Activated T-cell treated with anti-CD3 and anti-CD28 coated beads, Interleukin-2, amount 50 U/mL, for 72 hours (primary cell): ENCODE measurements around the gene ZNF775. TPM values are rescaled to one million over a fixed set of nuclear protein-coding genes. Genes with fewer than 3 reads are reported as not detected.

ENCODE experiments used
- ATAC-seq, 2 donors: fragments of 150-1000 bp; cut with Tn5 transposase; replicated peaks in 1 of 2; 2 replicates each; pipeline ENCODE4 v1.10.0; 2021; ENCODE audit warnings: moderate library complexity in 2 of 2, mild to moderate bottlenecking in 1 of 2
- DNase-seq, 2 donors: peaks; one replicate each; pipeline ENCODE4 v3.0.0; 2021 to 2022; ENCODE audit warnings: mixed read lengths in 1 of 2
- H3K27ac Mint-ChIP-seq: one replicate; pipeline ENCODE4 v1.8.0; 2022; ENCODE audit warnings: mild to moderate bottlenecking, moderate library complexity, mixed read lengths
- H3K27me3 Mint-ChIP-seq: one replicate; pipeline ENCODE4 v1.8.0; 2022; ENCODE audit warnings: low read depth, mixed read lengths
- H3K36me3 Mint-ChIP-seq, 2 donors: one replicate each; pipeline ENCODE4 v1.8.0; 2022; ENCODE audit warnings: mixed read lengths in 2 of 2, mild to moderate bottlenecking in 1 of 2; ENCODE audit not compliant: insufficient read depth in 2 of 2
- H3K4me1 Mint-ChIP-seq: one replicate; pipeline ENCODE4 v1.8.0; 2022; ENCODE audit warnings: low read depth, mixed read lengths
- H3K4me3 Mint-ChIP-seq, 2 donors: one replicate each; pipeline ENCODE4 v1.8.0; 2022; ENCODE audit warnings: mild to moderate bottlenecking in 2 of 2, mixed read lengths in 2 of 2, moderate library complexity in 2 of 2
- H3K9me3 Mint-ChIP-seq, 2 donors: one replicate each; pipeline ENCODE4 v1.8.0; 2022; ENCODE audit warnings: mixed read lengths in 2 of 2
- total RNA-seq, 2 donors: library from RNA; stranded (reverse); gene quantifications; one replicate each; pipeline ENCODE4 v1.2.3, GENCODE V29; 2022

ZNF775 gene
- total RNA-seq, 2 donors from 2014 or later = 6.5 to 8.2 TPM

DNA sequence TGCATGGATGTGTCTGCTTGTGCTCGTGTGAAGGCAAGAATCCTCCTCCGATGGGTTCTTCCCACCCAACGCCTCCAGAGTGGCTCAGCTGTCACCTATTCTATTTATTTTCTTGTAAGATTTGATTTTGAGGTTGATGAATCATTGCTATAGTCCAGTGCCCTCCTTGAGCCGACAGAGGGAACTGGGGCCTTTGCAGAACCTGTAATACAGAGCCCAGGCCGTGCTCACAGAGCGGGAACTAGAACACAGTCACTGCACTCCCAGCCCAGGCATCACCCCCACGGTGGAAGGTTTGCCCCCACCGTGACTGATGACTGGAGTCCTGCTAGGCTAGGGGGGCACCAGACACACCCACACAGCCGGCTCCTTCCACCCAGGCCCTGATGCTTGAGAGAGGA, 39.7 kb upstream of the ZNF775 start:
- H3K9me3 Mint-ChIP-seq = peaks cover 2 to 3% of the 10 kb centered on the region in 2 donors
- peaks cover 35% of the 10 kb centered on the region for H3K27me3 Mint-ChIP-seq
- no peak overlapping the region for H3K4me3 Mint-ChIP-seq
- ATAC-seq (no peak), DNase-seq (no peak)
- no peaks in the 10 kb centered on the region for H3K4me1 Mint-ChIP-seq
- no peak overlapping the region for H3K27ac Mint-ChIP-seq
- H3K36me3 Mint-ChIP-seq = peaks cover 7% of the 10 kb centered on the region in 2 donors

DNA sequence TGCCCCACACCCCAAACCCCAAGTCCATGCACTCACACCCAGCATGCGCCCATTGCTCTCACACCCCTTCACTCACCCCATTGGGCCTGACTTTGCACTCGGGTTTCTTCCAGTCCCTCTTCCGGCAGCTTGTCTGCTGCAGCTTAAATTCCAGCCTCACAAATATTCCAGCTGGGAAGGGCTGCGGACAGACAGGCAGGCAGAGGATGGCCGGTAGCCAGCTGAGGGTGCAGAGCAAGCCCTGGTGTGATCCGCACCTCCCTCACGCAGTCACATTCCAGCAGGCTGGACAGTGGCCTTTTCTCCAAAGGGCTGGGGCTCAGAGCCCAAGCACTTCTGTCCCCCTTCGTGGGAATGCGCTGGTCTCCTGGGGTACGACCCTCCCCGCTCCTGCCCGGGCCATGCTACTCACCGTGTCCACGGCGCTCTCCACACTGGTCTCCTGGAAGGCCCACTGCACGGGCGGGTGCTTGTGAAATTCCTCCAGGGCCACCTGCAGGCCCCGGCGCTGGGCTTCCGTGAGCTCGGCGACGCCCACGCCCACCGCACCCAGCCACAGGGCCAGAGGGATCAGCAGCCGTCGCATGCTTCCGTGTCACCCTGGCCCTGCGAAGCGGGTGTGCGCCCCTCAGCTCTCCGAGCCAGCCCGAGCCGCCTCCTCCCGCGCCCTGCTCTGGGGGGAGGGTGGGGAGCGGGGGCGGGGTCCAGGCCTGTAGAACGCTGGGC, 38.9 kb upstream of the ZNF775 start:
- peak in 1 of 2 donors; percentile 38 for DNase-seq
- no peaks in the 10 kb centered on the region for H3K4me1 Mint-ChIP-seq
- peaks cover 7% of the 10 kb centered on the region in 2 donors for H3K36me3 Mint-ChIP-seq
- H3K27me3 Mint-ChIP-seq = peaks cover 35% of the 10 kb centered on the region
- H3K4me3 Mint-ChIP-seq = no peak overlapping the region
- peaks cover 2 to 3% of the 10 kb centered on the region in 2 donors for H3K9me3 Mint-ChIP-seq
- peak; percentile 54 to 56 for ATAC-seq
- H3K27ac Mint-ChIP-seq = no peak overlapping the region

DNA sequence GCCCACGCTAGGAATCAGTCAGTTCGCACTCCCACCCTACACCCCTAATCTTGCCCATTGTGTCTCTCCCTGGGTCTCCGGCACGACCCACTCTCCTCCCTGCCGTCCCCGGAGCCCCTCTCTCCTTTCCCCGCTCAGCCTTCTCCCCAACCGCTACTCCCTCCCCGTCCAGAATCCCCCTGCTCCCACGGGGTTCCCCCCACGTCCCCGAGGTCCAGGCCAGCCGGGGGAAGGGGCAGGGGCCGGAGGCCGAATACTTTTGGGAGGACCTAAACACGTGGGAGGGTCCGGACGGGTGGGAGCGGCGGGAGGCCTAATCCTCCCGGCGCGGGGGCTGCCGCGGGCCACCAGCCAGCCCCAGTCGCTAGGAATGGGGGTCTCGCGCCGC, 38.3 kb upstream of the ZNF775 start:
- ATAC-seq (no peak), DNase-seq (no peak)
- Mint-ChIP-seq H3K4me1 (no peaks in the 10 kb centered on the region), H3K36me3 (peaks cover 7% of the 10 kb centered on the region in 2 donors), H3K27ac (no peak overlapping the region), H3K4me3 (peak overlapping the region in 1 of 2 donors; percentile 52), H3K9me3 (peaks cover 2 to 3% of the 10 kb centered on the region in 2 donors), H3K27me3 (peaks cover 36% of the 10 kb centered on the region)

DNA sequence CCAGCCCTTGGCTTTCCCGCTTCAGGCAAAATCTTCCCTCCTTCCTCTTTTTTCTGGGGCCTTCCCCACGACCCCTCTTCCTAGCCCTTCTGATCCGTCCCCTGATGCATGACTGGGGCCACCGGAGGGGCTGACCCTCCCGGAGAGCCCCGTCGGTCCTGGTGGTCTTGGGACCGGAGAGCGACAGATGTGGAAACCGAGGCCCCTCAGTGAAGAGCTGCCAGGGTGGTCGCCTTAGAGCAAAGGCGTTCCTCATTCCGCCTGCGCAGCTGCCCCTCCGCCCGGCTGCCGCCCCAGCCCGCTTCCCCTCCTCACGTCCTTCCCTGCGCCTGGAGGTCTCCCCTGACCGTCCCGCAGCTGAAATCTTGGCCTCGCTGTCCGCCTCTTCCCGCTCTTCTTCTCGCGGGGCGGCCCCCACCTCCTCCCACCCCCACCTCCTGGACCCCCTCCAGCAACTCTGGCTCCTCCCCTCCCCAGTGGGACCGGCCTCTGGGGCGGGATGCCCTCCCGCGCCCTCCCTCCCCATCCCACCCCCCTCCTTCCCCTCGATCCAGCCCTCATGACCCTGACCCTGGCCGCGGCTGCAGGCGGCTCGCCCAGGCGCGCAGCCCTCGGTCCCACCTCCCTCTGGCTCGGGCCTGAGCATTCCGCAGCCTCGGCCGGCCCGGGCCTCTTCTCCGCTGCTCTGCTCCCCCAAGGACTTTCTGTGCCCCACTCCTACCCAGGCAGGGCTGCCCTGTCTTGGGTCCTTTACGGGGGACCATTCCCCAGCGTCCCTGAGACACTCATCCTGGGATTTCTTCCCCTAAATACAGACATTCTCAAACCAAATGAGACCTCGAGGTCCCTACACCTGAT, 37.6 kb upstream of the ZNF775 start, which contains the start of gene RARRES2:
Gene RARRES2 (minus strand): TSS at position 367 of the 858 bp plus-strand sequence. CDS start 1,020 bp downstream, outside the sequence.
- Mint-ChIP-seq H3K4me1 (no peaks in the 10 kb centered on the region), H3K9me3 (peaks cover 2 to 3% of the 10 kb centered on the region in 2 donors), H3K36me3 (peaks cover 7% of the 10 kb centered on the region in 2 donors), H3K4me3 (peak within 1 kb of the TSS in 1 of 2 donors; percentile 52), H3K27me3 (peaks cover 43% of the 10 kb centered on the region), H3K27ac (no peak within 1 kb of the TSS)
- ATAC-seq (no peak), DNase-seq (no peak)

DNA sequence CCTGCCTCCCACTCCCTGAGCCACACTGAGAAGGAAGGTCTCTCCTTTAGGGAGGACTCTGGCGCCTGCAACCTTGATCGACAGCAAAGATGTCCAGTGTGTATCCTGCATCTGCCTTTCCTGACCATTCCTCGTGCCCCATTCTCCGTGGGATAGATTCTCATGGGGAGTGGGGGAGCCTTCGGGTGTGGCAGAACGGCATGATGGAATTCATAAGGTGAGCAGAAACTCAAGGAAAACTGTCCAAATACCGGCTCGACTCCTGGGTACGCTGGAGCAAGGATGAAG, 37.1 kb upstream of the ZNF775 start:
- no peaks in the 10 kb centered on the region for H3K4me1 Mint-ChIP-seq
- peaks cover 46% of the 10 kb centered on the region for H3K27me3 Mint-ChIP-seq
- peaks cover 7% of the 10 kb centered on the region in 2 donors for H3K36me3 Mint-ChIP-seq

DNA sequence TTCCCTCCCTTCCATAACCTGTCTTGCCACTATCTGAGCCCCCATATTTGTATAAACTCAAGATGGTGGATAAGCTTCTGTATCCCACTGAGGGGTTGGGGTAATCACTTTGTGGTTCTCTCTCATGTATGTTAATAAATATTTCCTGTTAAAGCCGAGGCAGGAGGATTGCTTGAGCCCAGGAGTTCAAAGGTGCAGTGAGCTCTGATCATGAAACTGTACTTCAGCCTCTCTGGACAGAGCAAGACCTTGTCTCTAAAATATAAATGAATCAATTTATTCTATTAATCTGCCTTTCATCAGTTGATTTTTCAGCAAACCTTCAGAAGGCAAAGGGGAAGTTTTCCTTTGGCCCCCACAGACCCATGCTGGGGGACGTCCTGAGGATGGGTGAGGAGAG, 35.9 kb upstream of the ZNF775 start:
- H3K27me3 Mint-ChIP-seq = peaks cover 46% of the 10 kb centered on the region
- H3K36me3 Mint-ChIP-seq = peaks cover 7% of the 10 kb centered on the region in 2 donors
- H3K4me1 Mint-ChIP-seq = no peaks in the 10 kb centered on the region
- ATAC-seq (no peak), DNase-seq (no peak)
- H3K4me3 Mint-ChIP-seq = no peak overlapping the region
- H3K9me3 Mint-ChIP-seq = peaks cover 2 to 3% of the 10 kb centered on the region in 2 donors
- no peak overlapping the region for H3K27ac Mint-ChIP-seq

More for the DNA sequence above, 37.1 kb upstream of the ZNF775 start:
- no peak overlapping the region for H3K27ac Mint-ChIP-seq
- DNase-seq (no peak), ATAC-seq (no peak)
- H3K4me3 Mint-ChIP-seq = no peak overlapping the region
- H3K9me3 Mint-ChIP-seq = peaks cover 2 to 3% of the 10 kb centered on the region in 2 donors

DNA sequence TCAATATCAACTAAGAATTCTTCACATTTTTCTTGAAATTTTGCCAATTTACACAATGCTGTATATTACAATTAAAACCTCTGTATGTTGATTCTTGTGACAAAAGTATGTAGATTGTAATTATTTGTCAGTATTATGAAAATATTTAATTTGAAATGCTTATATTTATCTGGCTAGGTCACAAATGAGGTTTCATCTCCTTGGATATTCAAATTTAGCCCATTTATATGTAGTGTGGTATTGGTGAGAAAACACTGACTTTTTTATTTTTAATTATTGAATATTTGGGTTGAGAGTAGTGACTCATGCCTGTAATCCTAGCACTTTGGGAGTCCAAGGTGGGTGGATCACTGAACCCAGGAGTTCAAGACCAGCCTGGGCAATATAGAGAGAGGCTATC, 34.8 kb upstream of the ZNF775 start:
- Mint-ChIP-seq H3K36me3 (peaks cover 7% of the 10 kb centered on the region in 2 donors), H3K9me3 (peaks cover 2 to 3% of the 10 kb centered on the region in 2 donors), H3K4me3 (no peak overlapping the region), H3K27ac (no peak overlapping the region), H3K27me3 (peaks cover 46% of the 10 kb centered on the region), H3K4me1 (no peaks in the 10 kb centered on the region)
- no peak for DNase-seq
- ATAC-seq = no peak

DNA sequence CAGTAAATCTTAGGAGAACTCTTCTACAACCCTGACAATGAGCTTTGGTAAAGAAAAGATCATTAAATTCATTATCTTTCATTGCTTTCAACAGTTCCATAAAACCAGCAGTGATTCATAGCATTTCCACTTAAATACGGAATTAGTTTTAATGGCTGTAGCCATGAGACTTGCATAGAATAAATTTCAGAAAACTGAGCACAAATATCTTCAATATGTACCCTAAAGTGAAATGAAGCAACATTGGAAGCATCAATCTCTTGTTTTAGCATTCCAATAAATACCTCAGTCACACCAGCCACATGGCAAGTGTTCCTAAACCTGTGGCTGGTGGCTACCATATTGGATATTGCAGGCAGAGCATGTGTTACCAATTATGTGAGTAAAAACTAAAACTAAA, 34.1 kb upstream of the ZNF775 start:
- peaks cover 40% of the 10 kb centered on the region for H3K27me3 Mint-ChIP-seq

DNA sequence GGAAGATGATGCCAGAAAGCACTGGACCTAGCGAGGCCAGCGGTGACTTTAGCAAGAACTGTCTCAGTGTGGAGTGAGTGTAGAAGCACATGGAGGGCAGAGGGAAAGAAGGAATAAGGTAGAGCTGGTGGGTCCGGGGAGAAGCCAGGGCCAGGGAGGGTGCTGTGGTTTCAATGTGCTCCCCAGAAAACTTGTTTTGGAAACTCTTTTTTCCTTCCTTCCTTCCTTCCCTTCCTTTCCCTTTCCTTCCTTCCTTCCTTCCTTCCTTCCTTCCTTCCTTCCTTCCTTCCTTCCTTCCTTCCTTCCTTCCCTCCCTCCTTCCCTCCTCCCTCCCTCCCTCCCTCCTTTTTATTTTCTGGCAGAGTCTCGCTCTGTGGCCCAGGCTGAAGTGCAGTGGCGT, 32.2 kb upstream of the ZNF775 start:
- Mint-ChIP-seq H3K4me3 (no peak overlapping the region), H3K4me1 (no peaks in the 10 kb centered on the region), H3K36me3 (peaks cover 6 to 7% of the 10 kb centered on the region in 2 donors), H3K9me3 (peaks cover 2 to 3% of the 10 kb centered on the region in 2 donors), H3K27ac (no peak overlapping the region), H3K27me3 (peaks cover 28% of the 10 kb centered on the region)
- DNase-seq (no peak), ATAC-seq (no peak)

More for the DNA sequence above, 34.1 kb upstream of the ZNF775 start:
- Mint-ChIP-seq H3K9me3 (peaks cover 2 to 3% of the 10 kb centered on the region in 2 donors), H3K4me1 (no peaks in the 10 kb centered on the region), H3K36me3 (peaks cover 7% of the 10 kb centered on the region in 2 donors), H3K4me3 (no peak overlapping the region), H3K27ac (no peak overlapping the region)
- DNase-seq = no peak
- no peak for ATAC-seq

DNA sequence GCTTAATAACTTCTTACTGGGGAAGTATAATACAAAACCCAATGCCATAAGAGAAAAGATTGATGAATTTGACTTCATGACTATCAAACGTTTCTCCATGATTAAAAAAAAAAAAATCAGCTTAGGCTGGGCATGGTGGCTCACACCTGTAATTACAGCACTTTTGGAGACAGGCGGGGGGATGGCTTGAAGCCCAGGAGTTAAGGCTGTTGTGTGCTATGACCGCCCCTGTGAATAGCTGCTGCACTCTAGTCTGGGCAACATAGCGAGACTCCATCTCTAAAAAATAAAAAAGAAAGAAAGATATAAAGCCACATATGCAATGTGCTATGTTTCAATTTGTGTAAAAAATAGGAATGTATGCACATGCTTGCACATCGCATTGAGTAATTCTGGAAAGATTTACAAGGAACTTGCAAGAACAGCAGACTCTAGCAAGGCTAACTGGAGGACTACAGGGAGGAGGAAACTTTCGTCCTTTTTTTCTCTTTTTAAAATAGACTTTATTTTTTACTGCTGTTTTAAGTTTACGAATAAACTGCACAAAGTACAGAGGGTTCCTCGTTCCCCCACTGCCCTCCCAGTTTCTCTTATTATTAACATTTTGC, 27.4 kb upstream of the ZNF775 start:
- no peak for DNase-seq
- Mint-ChIP-seq H3K4me1 (peaks cover 12% of the 10 kb centered on the region), H3K9me3 (no peaks in the 10 kb centered on the region), H3K27ac (no peak overlapping the region), H3K36me3 (no peaks in the 10 kb centered on the region), H3K27me3 (peaks cover 2% of the 10 kb centered on the region), H3K4me3 (no peak overlapping the region)
- no peak for ATAC-seq

DNA sequence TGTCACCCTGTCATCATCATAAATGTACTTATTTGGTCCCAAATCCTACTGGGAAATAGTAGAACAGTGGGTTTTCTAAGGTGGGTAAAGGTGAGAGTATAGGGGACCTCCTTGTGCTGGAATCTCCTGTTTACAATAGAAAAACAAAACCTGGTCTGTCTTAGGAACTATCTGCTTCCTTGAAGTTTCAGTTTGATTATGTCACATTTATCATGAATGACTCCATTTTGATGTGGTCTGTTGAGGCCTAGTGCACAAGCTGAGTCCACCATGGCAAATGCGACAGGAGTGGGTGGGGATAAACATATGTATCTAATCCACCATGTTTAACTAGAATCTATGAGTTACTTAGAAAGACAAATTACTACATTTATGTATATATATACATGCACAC, 23.5 kb upstream of the ZNF775 start:
- DNase-seq (no peak), ATAC-seq (no peak)
- Mint-ChIP-seq H3K36me3 (peaks cover 3 to 5% of the 10 kb centered on the region in 2 donors), H3K4me1 (peaks cover 47% of the 10 kb centered on the region), H3K9me3 (peaks cover 3 to 4% of the 10 kb centered on the region in 2 donors), H3K27ac (no peak overlapping the region), H3K4me3 (no peak overlapping the region), H3K27me3 (no peaks in the 10 kb centered on the region)

DNA sequence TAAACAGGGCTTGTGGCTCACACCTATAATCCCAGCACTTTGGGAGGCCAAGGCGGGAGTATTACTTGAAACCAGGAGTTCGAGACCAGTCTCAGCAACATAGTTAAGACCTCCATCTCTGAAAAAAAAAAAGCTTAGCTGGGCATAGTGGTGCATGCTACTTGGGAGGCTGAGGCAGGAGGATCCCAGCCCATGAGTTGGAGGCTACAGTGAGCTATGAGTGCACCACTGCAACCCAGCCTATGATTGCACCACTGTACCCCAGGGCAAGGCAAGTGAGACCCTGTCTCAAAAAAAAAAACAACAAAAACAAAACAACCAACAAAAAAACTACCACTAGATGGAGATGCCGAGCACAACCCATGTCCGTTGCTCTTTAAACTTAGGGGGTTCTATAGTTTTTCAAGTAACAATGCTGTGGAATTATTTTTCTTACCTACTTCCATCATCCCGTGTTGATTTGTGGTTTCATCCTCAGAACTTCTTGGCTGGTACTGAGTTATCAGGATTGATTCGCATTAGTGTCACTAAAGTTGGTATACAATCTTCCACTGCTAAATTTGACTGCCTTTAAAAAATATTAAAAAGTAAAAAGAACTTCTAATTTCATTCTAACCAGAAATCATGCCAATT, 22.7 kb upstream of the ZNF775 start:
- Mint-ChIP-seq H3K4me1 (peaks cover 47% of the 10 kb centered on the region), H3K27ac (peak overlapping the region; percentile 13), H3K27me3 (no peaks in the 10 kb centered on the region), H3K9me3 (peaks cover 3 to 4% of the 10 kb centered on the region in 2 donors), H3K36me3 (peaks cover 3 to 5% of the 10 kb centered on the region in 2 donors), H3K4me3 (peak overlapping the region; percentile 8 to 32)
- peak; percentile 12 to 16 for ATAC-seq
- DNase-seq = peak; percentile 28 to 32
